GM18873 (cell line): ENCODE measurements around the gene KCNJ18.
"Not testable (repeated sequence)": the region's sequence is repeated elsewhere in the genome, so short reads cannot be mapped to it uniquely, and the experiment has no call there.

ENCODE experiments used
- ATAC-seq: cut with Tn5 transposase; IDR thresholded peaks from one replicate; pipeline ENCODE4 v1.9.1; 2021; ENCODE audit warnings: mild to moderate bottlenecking, moderate library complexity, moderate number of reproducible peaks; ENCODE audit not compliant: unreplicated experiment, low FRiP score

The KCNJ18 gene

GRCh38 chr17:21683897-21684296, 8.4 kb upstream of the KCNJ18 start:
- ATAC-seq, result not testable (repeated sequence)

GRCh38 chr17:21684384-21684783, 7.9 kb upstream of the KCNJ18 start:
- ATAC-seq, result not testable (repeated sequence)

- not testable (repeated sequence) for ATAC-seq
These were observed 7.1 kb upstream of the KCNJ18 start for GRCh38 chr17:21685061-21685795.

- no peak for ATAC-seq
These were observed 5.9 kb upstream of the KCNJ18 start for GRCh38 chr17:21686165-21687015.

- ATAC-seq, result no peak
These were observed 5.0 kb upstream of the KCNJ18 start for GRCh38 chr17:21687136-21687953.

- ATAC-seq, result no peak
These were observed 3.9 kb upstream of the KCNJ18 start for GRCh38 chr17:21688293-21688949.

GRCh38 chr17:21689604-21690003, 2.7 kb upstream of the KCNJ18 start:
- no peak for ATAC-seq

- ATAC-seq, result not testable (repeated sequence)
These were observed 1.5 kb upstream of the KCNJ18 start for GRCh38 chr17:21690811-21691210.

GRCh38 chr17:21691481-21691880, 842 bp upstream of the KCNJ18 start:
- not testable (repeated sequence) for ATAC-seq

- ATAC-seq, result not testable (repeated sequence)
These were observed 362 bp downstream of the KCNJ18 start for GRCh38 chr17:21692704-21693065.

GRCh38 chr17:21693391-21693796, 1.1 kb downstream of the KCNJ18 start:
- ATAC-seq, result not testable (repeated sequence)

GRCh38 chr17:21693937-21694336, 1.6 kb downstream of the KCNJ18 start:
- ATAC-seq, result not testable (repeated sequence)

- ATAC-seq, result not testable (repeated sequence)
These were observed 3.9 kb downstream of the KCNJ18 start for GRCh38 chr17:21696227-21696626.

GRCh38 chr17:21696842-21697507, 4.7 kb downstream of the KCNJ18 start:
- ATAC-seq, result not testable (repeated sequence)

- not testable (repeated sequence) for ATAC-seq
These were observed 5.2 kb downstream of the KCNJ18 start for GRCh38 chr17:21697508-21697860.

GRCh38 chr17:21698437-21699075, 6.2 kb downstream of the KCNJ18 start:
- ATAC-seq, result not testable (repeated sequence)

- ATAC-seq, result not testable (repeated sequence)
These were observed 6.8 kb downstream of the KCNJ18 start for GRCh38 chr17:21699124-21699523.

GRCh38 chr17:21699573-21700236, 7.4 kb downstream of the KCNJ18 start:
- not testable (repeated sequence) for ATAC-seq

- not testable (repeated sequence) for ATAC-seq
These were observed 8.8 kb downstream of the KCNJ18 start for GRCh38 chr17:21701090-21701489.
